Measurements from ENCODE around the gene ENGASE.

ENGASE gene

GRCh38 chr17:79091226-79091670 is 16.6 kb downstream of the ENGASE start:
- no peak for DNase-seq

GRCh38 chr17:79092567-79092966 is 17.9 kb downstream of the ENGASE start:
- DNase-seq, result no peak

GRCh38 chr17:79093270-79093669 is 18.6 kb downstream of the ENGASE start:
- no peak for DNase-seq

- DNase-seq, result no peak
These were observed 19.6 kb downstream of the ENGASE start for GRCh38 chr17:79094261-79094660.

DNA sequence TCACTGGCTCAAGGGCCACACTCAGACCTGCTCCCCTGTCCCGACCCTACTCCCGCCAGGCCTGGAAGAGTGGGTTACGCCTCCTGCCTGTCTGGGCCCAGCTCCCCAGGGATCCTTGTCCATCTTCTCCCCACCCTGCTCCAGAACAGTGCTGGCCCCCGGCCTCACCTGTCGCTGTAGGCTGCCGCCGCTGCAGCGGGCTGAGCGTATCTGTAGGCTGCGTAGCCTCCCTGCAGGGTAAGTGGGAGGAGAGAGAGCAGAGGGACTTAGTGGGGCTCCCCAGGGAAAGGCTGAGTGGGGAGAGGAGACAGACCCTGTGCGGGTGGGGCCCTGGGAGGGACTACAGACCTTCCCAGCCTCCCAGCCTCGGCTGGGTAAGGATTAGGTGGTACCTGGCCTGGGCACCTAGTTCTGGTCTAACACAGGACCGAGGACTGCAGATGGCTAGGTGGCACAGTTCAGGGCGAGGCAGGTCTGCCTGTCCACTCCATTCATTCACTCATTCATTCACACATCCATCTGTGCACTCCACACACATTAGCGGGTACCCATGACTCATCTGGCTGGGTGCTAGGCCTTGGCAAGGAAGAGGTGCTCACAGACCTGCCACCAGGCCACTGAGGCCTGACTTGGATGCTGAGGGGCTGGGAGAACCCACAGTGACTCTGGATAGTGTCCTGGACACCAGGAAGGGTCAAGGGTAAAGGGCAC is 20.9 kb downstream of the ENGASE start:
- DNase-seq, result peak in 1 of 51 donors; percentile 25

GRCh38 chr17:79096477-79096876 is 21.9 kb downstream of the ENGASE start:
- no peak for DNase-seq

GRCh38 chr17:79097226-79098055 is 22.8 kb downstream of the ENGASE start:
- DNase-seq, result no peak

- DNase-seq, result no peak
These were observed 23.8 kb downstream of the ENGASE start for GRCh38 chr17:79098282-79098867.

DNA sequence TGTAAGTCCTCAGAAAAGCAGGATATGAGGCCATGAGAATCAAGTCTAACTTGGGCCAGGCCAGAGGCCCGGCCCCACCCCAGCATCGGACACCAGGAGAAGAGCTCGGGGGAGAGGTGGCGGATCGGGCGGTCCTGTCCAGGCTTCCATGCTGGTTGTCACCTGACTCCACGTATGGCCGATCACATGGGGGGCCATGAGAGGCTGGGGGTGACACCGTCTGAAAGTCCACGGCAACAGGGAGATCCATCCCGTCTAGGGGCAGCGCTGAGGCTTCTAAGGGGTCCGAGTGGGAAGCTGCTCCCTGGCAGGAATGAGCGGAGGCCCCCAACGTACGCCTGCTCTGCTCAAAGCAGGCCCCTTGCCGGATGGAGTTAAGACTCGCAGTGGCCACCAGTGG is 25.8 kb downstream of the ENGASE start:
- DNase-seq, result no peak

- DNase-seq, result no peak
These were observed 26.6 kb downstream of the ENGASE start for GRCh38 chr17:79101111-79101673.

GRCh38 chr17:79102214-79102613 is 27.6 kb downstream of the ENGASE start:
- DNase-seq, result no peak

DNA sequence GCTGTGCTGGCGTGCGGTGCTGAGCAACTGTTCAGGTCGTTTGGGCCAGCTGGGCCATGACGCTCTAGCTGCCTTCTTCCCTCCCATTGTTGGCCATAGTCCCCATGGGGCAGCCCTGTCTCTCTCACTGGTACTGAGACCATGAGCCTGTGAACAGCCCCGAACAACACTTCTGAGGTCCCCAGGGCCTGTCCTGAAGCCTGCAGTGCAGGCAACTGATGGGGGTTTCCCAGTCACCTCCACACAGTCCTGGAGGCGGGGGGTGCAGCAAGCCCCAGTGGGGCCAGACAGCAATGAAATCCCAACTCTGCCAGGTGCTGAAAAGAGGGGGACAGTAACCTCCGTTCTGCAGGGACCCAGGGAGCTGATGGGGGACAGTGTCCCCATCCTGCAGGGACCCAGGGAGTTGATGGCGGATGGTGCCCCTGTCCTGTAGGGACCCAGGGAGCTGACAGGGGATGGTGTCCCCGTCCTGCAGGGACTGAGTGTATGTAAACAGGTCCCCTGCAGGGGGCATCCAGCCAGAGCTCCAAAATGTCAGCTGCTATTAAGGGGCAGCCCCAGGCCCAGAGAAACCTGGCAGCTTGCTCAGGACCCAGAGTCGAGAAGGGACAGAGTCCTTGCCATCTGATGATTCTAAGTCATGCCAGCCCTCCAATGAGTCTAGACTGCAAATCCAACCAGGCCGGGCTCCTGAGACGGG is 30.4 kb downstream of the ENGASE start:
- DNase-seq, result no peak

- DNase-seq, result no peak
These were observed 31.3 kb downstream of the ENGASE start for GRCh38 chr17:79105937-79106336.

GRCh38 chr17:79106958-79107357 is 32.3 kb downstream of the ENGASE start:
- no peak for DNase-seq

GRCh38 chr17:79107499-79108231 is 33.0 kb downstream of the ENGASE start:
- DNase-seq, result no peak

GRCh38 chr17:79108232-79108850 is 33.7 kb downstream of the ENGASE start:
- no peak for DNase-seq

GRCh38 chr17:79108870-79109269 is 34.2 kb downstream of the ENGASE start:
- no peak for DNase-seq

- DNase-seq, result no peak
These were observed 35.0 kb downstream of the ENGASE start for GRCh38 chr17:79109584-79109983.

GRCh38 chr17:79111097-79111496 is 36.5 kb downstream of the ENGASE start:
- no peak for DNase-seq

DNA sequence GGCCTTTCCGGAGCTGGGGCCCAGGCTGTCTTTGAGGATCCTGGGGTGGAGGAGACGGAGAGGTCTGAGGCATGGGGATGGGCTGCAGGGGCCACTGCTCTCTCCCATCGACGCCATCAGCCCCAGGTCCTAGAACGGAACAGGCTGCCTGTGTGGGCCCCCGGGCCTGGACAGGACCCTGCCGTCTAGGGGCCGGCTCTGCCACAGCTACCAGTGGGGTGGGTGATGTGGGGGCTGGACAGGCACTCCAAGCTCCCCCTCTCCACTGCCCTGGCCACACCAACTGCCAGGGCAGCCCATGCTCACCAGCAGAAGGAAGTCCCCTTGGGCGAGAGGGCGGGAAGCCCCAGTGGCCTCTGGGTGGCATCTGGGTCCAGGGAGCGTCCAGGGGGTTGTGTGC is 37.8 kb downstream of the ENGASE start:
- no peak for DNase-seq

Data from hypothalamus (tissue), 51 donors.